Erythroblast (primary cell): Measurements from ENCODE around the gene YWHAG.

Experiments used
- GATA1 ChIP-seq: IDR thresholded peaks from 2 replicates; pipeline ENCODE4 v1.6.1; 2011; ENCODE audit warnings: low read depth, mild to moderate bottlenecking, control low read depth, low read length, moderate library complexity
- POLR2A ChIP-seq: IDR thresholded peaks from 2 replicates; pipeline ENCODE4 v1.6.1; 2011; ENCODE audit warnings: mild to moderate bottlenecking, low read length

- TF ChIP-seq POLR2A (peak; percentile 96), GATA1 (no peak)
These were observed at the start of gene YWHAG for GRCh38 chr7:76358481-76359110.
